ENCODE data around the gene SOX10. TPM values are rescaled to one million over a fixed set of nuclear protein-coding genes. Genes with fewer than 3 reads are reported as not detected.

SOX10 gene
- total RNA-seq, 2 experiments from 2014 or later: not detected

- Histone ChIP-seq H2AFZ (ENCODE audit: low read length) (no peak overlapping the region), H3K9me2 (ENCODE audit: insufficient read depth, low read length) (no peaks in the 10 kb centered on the region), H3K4me2 (ENCODE audit: low read length) (no peak overlapping the region), H3K4me3 (ENCODE audit: low read depth, low read length, poor library complexity, severe bottlenecking) (no peak overlapping the region), H3K79me2 (ENCODE audit: insufficient read depth, low read depth, low read length) (no peaks in the 10 kb centered on the region), H3K9me3 (ENCODE audit: low read length) (no peaks in the 10 kb centered on the region), H3K36me3 (ENCODE audit: insufficient read depth, low read length) (peaks cover 6% of the 10 kb centered on the region; the same call in 1 of the 2 replicates), H3K27ac (ENCODE audit: low read depth, low read length, poor library complexity, severe bottlenecking) (no peak overlapping the region), H4K20me1 (ENCODE audit: insufficient read depth, low read length) (no peaks in the 10 kb centered on the region), H3K4me1 (ENCODE audit: insufficient read depth, low read length, poor library complexity, severe bottlenecking) (peaks cover 23% of the 10 kb centered on the region)
- intact Hi-C loops (cut with micrococcal nuclease; ENCODE audit: unreplicated experiment): no loop called here
- CTCF ChIA-PET (ENCODE audit: unreplicated experiment): no interaction called here
- no TSS peak for BruUV-seq (replicated peaks)
- TF ChIP-seq, protein P1, sequence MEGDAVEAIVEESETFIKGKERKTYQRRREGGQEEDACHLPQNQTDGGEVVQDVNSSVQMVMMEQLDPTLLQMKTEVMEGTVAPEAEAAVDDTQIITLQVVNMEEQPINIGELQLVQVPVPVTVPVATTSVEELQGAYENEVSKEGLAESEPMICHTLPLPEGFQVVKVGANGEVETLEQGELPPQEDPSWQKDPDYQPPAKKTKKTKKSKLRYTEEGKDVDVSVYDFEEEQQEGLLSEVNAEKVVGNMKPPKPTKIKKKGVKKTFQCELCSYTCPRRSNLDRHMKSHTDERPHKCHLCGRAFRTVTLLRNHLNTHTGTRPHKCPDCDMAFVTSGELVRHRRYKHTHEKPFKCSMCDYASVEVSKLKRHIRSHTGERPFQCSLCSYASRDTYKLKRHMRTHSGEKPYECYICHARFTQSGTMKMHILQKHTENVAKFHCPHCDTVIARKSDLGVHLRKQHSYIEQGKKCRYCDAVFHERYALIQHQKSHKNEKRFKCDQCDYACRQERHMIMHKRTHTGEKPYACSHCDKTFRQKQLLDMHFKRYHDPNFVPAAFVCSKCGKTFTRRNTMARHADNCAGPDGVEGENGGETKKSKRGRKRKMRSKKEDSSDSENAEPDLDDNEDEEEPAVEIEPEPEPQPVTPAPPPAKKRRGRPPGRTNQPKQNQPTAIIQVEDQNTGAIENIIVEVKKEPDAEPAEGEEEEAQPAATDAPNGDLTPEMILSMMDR (conservative IDR thresholded peaks at IDR 0.05; ENCODE audit: low read length): no peak
- TF ChIP-seq EZH2phosphoT487 (IDR thresholded peaks at IDR 0.05; ENCODE audit: borderline replicate concordance, low read depth, low read length): no peak
- no peak for DNase-seq (ENCODE audit: low spot score)
- POLR2A ChIA-PET: no interaction called here
Observed at GRCh38 chr22:37927637-37927936, 56.8 kb downstream of the SOX10 start.

DNA sequence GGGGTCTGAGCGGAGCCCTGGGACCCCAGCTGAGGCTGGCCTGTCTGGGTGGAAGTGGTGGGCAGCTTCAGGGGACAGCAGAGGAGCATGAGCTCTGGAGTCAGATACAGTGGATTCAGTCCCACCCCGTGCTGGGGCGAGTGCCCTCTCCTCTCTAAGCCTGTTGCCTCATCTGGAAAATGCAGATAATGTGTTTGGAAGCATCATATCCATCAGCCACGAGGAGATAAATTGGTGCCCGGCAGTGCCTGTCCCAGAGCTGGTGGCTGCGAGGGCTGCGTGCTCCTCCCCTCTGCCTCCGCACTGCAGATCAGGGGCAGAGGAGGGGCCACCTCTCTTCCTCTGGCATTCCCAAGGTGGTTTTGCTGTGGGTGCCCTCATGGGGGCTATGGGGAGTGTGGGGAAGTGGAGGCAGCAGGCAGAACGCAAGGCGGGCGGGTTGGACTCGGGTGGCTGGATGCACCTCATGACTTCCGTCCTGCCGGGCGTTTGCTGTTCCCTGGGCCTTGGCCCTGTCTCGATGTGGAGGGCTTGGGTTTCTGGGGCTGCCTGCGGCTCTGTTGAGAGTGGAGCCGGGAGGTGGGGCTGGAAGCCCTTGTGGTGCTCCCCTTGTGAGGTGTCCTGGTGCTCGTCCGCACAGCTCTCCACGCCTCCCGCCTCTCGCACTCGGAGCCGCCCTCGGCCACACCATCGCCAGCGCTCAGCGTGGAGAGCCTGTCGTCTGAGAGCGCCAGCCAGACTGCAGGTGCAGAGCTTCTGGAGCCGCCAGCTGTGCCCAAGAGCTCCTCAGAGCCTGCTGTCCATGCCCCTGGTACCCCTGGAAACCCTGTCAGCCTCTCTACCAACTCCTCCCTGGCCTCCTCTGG is 57.4 kb downstream of the SOX10 start:
- H3K9me3 ChIP-seq (ENCODE audit: low read length): no peaks in the 10 kb centered on the region
- no TSS peak for BruUV-seq (replicated peaks)
- CTCF ChIA-PET (ENCODE audit: unreplicated experiment): interaction anchor here (0.6 kb wide), 1 partner anchor 284 kb away, joined by 3 read pairs; no protein-coding TSS in a partner anchor
- H3K9me2 ChIP-seq (ENCODE audit: insufficient read depth, low read length): no peaks in the 10 kb centered on the region
- H3K4me2 ChIP-seq (ENCODE audit: low read length): no peak overlapping the region
- H2AFZ ChIP-seq (ENCODE audit: low read length): no peak overlapping the region
- no peak overlapping the region for H3K4me3 ChIP-seq (ENCODE audit: low read depth, low read length, poor library complexity, severe bottlenecking)
- no peak for TF ChIP-seq EZH2phosphoT487 (IDR thresholded peaks at IDR 0.05; ENCODE audit: borderline replicate concordance, low read depth, low read length)
- TF ChIP-seq, protein P1 (conservative IDR thresholded peaks at IDR 0.05; ENCODE audit: low read length): no peak
- POLR2A ChIA-PET: no interaction called here
- H4K20me1 ChIP-seq (ENCODE audit: insufficient read depth, low read length): no peaks in the 10 kb centered on the region
- peaks cover 6% of the 10 kb centered on the region; the same call in 1 of the 2 replicates for H3K36me3 ChIP-seq (ENCODE audit: insufficient read depth, low read length)
- H3K79me2 ChIP-seq (ENCODE audit: insufficient read depth, low read depth, low read length): no peaks in the 10 kb centered on the region
- no peak for DNase-seq (ENCODE audit: low spot score)
- no peak overlapping the region for H3K27ac ChIP-seq (ENCODE audit: low read depth, low read length, poor library complexity, severe bottlenecking)
- peaks cover 18% of the 10 kb centered on the region for H3K4me1 ChIP-seq (ENCODE audit: insufficient read depth, low read length, poor library complexity, severe bottlenecking)
- intact Hi-C loops (cut with micrococcal nuclease; ENCODE audit: unreplicated experiment): no loop called here

- BruUV-seq (replicated peaks): no TSS peak
- intact Hi-C loops (cut with micrococcal nuclease; ENCODE audit: unreplicated experiment): no loop called here
- no peaks in the 10 kb centered on the region for H3K9me2 ChIP-seq (ENCODE audit: insufficient read depth, low read length)
- H3K9me3 ChIP-seq (ENCODE audit: low read length): no peaks in the 10 kb centered on the region
- H2AFZ ChIP-seq (ENCODE audit: low read length): no peak overlapping the region
- no peaks in the 10 kb centered on the region for H4K20me1 ChIP-seq (ENCODE audit: insufficient read depth, low read length)
- no peak overlapping the region for H3K27ac ChIP-seq (ENCODE audit: low read depth, low read length, poor library complexity, severe bottlenecking)
- H3K79me2 ChIP-seq (ENCODE audit: insufficient read depth, low read depth, low read length): no peaks in the 10 kb centered on the region
- CTCF ChIA-PET (ENCODE audit: unreplicated experiment): no interaction called here
- no peak overlapping the region for H3K4me3 ChIP-seq (ENCODE audit: low read depth, low read length, poor library complexity, severe bottlenecking)
- DNase-seq (ENCODE audit: low spot score): no peak
- POLR2A ChIA-PET: no interaction called here
- H3K4me1 ChIP-seq (ENCODE audit: insufficient read depth, low read length, poor library complexity, severe bottlenecking): peaks cover 12% of the 10 kb centered on the region
- TF ChIP-seq EZH2phosphoT487 (IDR thresholded peaks at IDR 0.05; ENCODE audit: borderline replicate concordance, low read depth, low read length): no peak
- TF ChIP-seq, protein P1 (conservative IDR thresholded peaks at IDR 0.05; ENCODE audit: low read length): no peak
- no peak overlapping the region for H3K4me2 ChIP-seq (ENCODE audit: low read length)
- peaks cover 6% of the 10 kb centered on the region; the same call in 1 of the 2 replicates for H3K36me3 ChIP-seq (ENCODE audit: insufficient read depth, low read length)
Observed at GRCh38 chr22:37926358-37926757, 58.0 kb downstream of the SOX10 start.

All from OCI-LY7 (cell line).